CD4-positive, alpha-beta T cell treated with Interferon gamma for 1 hour (primary cell): Measurements from ENCODE around the gene P2RY2.
A peak's percentile ranks its signal among the peaks of the same experiment; 100 is the strongest.
"Not testable (repeated sequence)": the region's sequence is repeated elsewhere in the genome, so short reads cannot be mapped to it uniquely, and the experiment has no call there.

ENCODE experiments used
- DNase-seq: peaks from one replicate; pipeline ENCODE4 v3.0.0-alpha.2; 2020

P2RY2 gene

DNA sequence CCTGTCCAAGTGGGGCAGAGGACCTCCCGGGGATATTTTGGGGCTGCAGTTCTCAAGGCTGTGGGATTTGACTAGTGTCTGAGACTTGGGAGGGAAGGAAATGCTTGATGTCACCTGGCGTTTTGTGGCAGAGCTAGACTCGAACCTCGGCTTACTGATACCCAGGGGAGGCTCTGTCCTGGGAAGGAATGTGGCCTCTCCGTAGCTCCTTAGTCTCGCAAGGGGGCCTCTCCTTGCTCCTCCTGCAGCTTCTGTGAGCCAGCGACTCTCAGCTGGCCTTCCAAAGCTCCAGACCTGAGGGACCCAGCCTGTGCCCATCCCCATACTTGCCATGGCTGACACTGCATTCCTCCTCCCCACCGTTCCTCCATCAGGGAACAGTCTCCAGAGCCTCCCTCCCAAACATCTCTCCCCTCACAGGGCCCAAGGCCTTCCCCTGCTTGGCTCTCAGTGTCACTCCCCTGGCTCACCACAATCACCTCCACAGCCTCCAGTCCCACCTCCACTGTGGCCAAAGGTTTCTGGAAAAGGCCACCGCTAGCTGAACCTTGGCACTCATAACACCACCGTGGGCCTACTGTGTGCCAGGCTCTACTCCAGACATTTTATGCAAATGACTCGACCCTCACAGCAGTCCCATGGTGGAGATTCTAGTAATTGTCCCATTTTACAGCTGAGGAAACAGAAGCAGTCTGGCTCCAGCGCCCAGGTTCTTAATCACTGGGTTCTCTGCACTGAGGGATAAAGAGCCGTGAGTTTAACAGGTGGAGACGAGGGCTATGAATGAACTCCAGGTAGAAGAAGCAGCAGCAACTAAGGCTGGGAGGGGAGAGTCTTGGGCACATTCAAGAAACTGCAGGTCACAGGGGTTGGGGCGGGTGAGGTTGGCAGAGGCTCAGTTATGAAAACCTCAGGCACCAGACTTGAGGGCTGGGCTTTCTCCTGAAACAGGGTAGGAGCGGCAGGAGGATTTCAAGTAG lies 12.1 kb downstream of the P2RY2 start:
- no peak for DNase-seq

DNA sequence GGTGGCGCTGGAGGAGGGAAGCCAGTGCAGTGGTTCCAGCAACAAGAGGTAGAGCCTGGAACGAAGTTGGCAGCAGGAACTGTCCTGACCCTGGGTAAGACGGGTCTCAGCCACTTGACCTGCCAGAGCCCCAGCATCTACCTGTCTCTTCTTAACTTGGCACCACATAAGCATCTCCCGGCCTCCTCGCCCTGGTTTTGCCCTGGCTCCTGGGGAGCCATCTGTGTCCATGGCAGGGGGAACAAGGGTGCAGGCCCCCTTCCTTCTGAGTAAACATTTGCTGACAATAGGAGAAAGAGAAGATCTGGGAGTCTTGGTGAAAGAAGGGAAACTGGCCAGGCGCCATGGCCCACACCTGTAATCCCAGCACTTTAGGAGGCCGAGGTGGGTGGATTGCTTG lies 12.8 kb downstream of the P2RY2 start:
- DNase-seq = no peak

DNA sequence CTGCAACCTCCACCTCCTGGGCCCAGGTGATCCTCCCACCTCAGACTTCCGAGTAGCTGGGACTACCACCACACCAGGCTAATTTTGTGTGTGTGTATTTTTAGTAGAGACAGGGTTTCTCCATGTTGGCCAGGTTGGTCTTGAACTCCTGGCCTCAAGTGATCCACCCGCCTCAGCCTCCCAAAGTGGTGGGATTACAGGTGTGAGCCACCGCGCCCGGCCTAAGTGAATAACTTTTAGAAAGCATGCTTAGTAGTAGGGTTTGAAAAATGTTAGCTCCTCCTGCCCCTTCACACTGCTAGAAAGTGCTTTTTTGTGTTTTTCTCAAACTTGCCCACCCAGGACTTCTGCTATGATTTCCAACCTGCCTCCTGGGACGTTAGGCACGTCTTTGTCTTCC lies 14.4 kb downstream of the P2RY2 start:
- not testable (repeated sequence) for DNase-seq

DNA sequence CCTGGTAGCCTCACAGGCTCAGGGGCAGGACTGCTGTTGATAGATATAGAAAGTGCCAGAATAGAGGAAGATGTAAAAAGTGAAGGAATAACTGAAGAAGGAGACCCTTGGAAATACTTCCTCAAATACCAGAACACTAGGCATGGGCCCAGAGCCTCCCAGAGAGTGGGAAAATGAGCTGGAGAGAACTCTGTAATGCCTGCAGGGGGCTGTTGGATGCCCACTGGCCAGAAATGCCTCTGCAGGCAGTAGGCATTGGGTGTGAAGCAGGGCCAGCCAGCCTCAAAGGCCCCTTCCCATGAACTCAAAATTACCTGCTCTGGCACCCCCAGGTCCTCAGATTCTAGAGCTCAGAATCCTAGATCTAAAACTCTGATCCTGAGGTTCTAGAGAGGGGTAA lies 15.1 kb downstream of the P2RY2 start:
- DNase-seq = no peak

DNA sequence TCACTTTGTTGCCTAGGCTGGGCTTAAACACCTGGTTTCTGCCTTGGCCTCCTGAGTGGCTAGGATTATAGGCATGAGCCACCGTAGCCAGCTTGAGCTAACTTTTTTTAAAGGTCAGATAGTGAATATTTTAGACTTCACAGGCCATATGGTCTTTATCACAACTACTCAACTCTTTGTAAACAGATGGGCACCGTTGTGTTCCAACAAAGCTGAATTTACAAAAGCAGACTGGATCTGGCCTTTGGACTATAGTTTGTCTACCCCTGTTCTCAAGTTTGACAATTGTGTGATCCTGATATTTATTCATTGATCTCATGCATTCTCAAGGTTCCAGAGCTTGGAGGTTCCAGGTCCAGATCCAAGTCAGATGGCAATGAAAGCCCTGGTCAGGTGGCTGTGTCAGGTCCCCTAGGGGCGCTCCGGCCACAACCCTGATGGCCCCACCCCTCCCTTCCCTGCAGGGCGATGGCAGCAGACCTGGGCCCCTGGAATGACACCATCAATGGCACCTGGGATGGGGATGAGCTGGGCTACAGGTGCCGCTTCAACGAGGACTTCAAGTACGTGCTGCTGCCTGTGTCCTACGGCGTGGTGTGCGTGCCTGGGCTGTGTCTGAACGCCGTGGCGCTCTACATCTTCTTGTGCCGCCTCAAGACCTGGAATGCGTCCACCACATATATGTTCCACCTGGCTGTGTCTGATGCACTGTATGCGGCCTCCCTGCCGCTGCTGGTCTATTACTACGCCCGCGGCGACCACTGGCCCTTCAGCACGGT lies 15.8 kb downstream of the P2RY2 start:
- DNase-seq = no peak

DNA sequence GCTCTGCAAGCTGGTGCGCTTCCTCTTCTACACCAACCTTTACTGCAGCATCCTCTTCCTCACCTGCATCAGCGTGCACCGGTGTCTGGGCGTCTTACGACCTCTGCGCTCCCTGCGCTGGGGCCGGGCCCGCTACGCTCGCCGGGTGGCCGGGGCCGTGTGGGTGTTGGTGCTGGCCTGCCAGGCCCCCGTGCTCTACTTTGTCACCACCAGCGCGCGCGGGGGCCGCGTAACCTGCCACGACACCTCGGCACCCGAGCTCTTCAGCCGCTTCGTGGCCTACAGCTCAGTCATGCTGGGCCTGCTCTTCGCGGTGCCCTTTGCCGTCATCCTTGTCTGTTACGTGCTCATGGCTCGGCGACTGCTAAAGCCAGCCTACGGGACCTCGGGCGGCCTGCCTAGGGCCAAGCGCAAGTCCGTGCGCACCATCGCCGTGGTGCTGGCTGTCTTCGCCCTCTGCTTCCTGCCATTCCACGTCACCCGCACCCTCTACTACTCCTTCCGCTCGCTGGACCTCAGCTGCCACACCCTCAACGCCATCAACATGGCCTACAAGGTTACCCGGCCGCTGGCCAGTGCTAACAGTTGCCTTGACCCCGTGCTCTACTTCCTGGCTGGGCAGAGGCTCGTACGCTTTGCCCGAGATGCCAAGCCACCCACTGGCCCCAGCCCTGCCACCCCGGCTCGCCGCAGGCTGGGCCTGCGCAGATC lies 16.5 kb downstream of the P2RY2 start:
- DNase-seq = no peak

DNA sequence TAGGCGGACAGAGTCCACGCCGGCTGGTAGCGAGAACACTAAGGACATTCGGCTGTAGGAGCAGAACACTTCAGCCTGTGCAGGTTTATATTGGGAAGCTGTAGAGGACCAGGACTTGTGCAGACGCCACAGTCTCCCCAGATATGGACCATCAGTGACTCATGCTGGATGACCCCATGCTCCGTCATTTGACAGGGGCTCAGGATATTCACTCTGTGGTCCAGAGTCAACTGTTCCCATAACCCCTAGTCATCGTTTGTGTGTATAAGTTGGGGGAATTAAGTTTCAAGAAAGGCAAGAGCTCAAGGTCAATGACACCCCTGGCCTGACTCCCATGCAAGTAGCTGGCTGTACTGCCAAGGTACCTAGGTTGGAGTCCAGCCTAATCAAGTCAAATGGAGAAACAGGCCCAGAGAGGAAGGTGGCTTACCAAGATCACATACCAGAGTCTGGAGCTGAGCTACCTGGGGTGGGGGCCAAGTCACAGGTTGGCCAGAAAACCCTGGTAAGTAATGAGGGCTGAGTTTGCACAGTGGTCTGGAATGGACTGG lies 17.2 kb downstream of the P2RY2 start:
- no peak for DNase-seq

DNA sequence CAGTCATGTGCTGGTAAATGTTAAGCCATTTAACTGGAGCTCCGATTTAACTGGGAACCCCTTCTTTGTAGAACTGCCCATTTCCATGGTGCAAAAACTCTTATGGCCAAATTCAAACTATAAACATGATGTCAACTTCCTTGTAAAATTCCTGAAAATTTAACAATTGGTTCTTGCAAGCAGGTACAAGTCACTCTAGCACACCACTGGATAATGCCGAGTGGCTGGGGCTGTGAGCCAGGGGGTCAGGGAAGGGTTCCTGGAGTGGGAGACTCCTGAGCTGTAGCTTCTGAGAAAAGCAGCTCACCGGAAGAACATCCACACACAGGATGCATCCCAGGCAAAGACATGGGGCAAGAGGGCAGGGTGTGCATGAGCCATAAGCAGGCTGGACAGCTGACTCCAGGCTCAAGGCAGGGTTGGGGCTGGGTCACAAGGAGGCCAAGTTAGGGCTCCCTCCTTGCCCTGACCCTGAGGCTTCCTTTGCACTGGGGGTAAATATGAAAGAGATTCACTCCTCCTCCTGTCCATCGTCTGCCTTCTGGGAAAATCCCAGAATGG lies 18.2 kb downstream of the P2RY2 start:
- no peak for DNase-seq

DNA sequence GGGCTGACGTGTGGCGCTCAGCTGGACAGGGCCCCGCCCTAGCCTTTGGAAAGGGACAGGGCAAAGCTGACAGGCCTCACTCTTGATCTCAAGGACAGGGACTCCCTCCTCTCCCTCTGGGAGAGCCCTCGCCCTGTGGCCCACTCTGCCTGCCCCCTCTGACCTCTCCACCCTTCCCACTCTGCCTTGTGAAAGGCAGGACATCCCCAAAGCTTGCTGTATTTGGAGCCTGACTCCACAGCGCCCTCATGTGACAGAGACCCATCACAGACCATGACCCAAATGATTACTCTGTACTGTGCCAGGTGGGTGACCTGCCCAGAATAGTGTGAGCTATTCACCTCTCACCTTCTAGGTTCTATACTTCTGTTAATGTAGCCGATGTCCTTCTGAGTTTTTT lies 18.8 kb downstream of the P2RY2 start:
- DNase-seq = peak; percentile 42

DNA sequence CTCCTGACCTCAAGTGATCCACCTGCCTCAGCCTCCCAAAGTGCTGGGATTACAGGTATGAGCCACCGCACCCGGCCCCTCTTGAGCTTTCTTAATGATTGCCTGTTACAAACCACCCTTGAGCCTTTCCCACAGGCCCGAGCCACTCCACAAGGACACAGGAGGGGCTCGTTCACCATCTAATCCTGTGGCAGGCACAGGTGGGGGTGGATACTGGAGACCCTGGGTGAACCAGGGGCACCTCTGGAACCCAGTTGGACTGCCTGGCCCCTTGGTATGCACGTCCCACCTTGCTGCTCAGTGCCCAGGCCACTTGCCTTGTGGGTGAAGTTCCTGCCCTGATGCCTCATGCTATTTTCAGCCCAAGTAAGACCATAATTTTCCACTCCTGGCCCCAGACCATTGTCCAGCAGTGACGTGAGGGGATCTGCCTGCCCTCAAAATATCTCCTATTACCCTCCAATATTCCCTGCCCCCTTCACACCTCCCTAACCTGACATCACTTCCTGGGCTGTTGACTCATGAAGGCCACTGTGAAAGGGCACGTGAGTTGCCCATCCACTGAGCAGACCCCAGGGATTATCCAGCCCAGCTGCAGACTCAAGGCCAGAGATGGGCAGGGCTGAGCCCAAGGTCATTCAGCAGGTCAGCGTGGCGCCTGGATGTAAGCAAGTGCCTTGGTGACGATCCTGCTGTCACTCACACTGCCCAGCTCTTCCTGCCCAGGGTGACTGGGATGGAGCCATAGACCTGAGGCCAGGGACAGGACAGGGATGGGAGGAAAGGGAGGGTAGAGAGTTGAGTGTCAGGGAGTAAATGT lies 19.6 kb downstream of the P2RY2 start:
- no peak for DNase-seq

DNA sequence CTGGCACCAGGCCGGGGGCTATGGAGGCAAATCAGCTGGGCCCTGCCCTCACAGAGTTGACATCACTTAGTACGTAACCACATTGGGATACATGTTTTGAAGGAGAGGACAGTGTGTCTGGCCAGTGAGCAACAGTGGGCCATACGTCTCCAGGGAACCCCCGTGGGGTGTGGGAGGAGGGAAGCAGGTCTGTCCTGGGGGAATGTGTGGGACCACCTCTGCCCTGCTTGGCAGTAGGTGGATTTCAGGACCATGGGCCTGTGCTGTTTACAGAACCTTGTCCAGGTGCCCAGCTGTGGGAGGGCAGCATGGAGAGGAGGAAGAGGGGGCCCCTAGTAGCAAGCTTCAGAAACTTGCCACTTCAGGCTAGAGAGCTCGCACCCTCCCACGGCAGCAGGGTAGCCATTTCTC lies 21.0 kb downstream of the P2RY2 start:
- DNase-seq = no peak

DNA sequence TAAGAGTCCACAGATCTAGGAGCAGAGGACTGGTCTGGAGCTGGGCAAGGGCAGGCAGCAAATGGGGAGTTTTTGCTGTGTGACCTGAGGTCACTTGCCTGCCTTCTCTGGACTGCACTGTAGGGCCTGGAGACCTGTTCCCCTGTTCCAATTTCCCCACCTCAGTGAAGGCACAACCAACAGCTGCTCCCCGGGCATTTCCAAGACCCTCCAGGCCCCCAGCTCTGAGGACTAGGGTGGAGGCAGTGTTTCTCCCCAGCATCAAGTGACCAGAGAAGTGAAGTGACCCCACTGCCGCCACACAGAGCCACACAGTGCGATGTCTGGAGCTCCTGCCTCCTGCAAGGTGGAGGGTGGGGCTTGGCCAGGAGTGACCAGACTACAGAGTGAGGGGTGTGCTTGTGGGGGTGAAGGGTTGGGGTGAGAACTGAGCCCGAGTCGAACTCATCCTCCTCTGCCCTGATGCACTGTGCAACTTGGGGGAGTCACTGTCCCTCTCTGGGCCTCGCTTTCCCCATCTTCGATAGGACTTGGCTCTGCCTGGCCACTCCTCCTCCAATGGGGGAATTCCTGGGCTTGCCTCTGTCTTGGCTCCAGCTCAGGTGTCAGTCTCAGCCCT lies 21.6 kb downstream of the P2RY2 start:
- no peak for DNase-seq

DNA sequence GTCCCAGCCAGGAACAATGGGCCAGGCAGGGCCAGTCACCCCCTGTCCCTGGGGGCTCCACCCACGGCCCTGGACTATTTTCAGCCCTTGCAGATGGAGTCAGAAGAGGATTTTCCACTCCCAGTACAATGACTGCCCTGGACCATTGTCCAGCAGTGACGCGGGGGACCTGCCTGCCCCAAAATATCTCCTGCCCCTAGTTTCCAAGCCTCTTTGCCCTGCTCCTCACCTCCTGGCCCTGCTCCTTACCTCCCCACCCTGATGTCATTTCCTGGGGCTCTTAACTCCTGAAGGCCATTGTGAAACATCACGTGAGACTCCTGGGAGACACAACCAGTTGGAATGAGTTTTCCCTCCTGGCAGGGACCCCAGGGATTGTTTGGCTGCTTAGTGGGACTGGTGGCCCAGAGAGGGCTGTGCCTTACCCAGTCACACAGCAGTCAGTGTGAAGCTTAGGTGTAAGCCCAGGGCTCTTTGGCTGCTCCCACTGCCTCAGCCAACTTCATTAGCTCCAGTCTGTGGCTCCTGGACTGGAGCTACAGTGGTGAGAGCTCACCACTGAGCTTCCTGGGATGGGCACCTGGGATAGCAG lies 22.2 kb downstream of the P2RY2 start:
- DNase-seq = no peak

DNA sequence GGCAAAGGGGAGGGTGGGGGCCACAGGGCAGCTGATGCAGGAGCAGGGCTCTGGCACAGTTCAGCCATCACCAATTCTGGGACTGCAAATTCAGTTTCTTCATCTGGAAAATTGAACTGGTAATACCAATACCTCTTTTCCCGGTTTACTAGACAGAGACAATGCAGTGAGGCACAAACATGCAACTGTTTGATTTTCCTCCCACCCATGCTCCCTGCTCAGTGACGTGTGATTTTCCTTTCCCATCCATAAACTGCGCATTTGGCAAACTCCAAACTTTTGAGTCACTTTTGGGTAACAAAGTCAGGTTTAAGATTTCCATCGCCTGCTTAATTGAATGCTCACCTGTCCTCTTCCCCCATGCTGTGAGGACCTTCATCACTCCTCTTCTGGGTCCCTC lies 23.2 kb downstream of the P2RY2 start:
- DNase-seq = no peak

DNA sequence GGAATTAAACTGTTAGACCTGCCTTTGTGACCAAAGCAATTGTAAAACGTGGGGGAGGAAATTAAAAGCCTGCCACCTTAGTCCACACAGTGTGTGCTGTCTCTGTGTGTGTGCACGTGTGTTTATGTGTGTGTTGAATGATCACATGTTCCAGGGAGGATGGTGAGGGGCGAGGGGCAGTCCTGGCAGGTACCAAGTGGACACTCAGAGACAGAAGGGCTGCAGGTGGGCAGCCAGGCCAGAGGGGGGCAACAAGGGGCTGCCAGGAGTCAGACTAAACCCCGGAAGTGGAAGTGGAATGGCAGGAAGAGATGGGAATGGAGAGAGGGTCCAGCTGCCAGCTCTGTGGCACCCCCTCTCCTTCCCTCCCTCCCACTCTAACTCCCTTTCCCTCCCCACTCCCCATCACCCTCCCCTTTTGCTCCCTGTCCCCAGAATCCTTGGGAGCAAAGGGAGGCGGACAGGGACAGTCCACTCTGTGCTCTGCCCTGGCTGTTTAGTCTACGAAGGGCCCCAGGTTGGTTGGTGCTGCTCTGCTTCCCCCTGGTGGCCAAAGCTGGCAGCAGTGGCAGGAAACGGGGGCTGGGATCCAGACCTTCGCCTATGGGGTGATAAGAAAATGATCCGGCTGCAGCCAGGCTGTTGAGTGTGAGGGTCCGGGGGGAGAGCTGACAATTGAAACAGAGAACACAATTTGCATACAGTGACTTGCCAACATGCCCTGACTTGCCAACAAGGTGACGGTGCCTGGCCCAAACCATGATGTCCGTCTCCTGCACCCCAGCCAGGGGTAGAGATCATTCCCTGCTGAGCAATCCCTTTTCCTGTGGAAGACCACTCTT lies 24.4 kb downstream of the P2RY2 start:
- DNase-seq = peak; percentile 44

DNA sequence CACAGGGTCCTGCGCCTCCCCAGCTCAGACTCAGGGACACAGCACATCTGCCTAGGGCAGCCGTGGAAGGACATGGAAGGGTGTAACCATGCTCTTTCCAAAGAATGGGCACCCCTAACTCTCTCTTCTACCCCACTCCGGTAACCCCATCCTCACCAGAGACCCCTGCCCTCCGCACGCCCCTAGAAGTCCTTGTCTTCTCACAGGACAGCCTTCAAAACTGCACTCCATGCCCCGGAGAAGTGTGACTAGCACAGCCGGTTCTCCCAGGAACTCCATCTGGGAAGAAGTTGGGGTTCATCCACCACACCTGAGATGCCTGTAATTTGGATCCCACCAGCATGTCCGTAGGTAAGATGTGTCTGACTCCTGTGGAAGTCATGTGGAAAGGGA lies 25.0 kb downstream of the P2RY2 start:
- no peak for DNase-seq

DNA sequence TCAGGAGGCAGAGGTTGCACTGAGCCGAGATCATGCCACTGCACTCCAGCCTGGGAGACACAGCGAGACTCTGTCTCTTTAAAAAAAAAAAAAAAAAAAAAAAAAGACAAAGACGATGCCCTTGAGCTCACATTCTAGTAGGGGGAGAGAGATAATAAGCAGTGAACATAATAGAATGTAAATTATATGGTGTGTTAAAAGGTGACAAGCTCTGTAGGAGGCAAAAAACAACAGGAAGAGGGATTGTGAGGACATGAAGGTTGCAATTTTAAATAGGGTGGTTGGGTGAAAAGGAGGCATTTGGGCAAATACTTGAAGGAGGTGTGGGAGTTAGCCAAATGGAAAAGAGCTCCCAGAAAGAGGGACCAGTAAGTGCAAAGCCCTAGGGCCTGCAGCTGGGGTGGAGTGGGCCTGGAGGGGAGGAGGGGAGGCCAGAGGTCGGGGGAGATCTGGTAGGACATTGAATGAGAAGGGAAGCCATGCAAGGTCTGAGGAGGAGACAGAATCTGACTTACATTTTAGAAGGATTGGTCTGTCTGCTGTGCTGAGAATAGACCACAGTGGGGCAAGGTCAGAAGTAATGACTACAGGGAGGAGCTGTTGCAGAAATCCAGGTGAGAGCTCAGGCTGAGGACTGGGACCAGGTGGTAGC lies 26.6 kb downstream of the P2RY2 start:
- no peak for DNase-seq

DNA sequence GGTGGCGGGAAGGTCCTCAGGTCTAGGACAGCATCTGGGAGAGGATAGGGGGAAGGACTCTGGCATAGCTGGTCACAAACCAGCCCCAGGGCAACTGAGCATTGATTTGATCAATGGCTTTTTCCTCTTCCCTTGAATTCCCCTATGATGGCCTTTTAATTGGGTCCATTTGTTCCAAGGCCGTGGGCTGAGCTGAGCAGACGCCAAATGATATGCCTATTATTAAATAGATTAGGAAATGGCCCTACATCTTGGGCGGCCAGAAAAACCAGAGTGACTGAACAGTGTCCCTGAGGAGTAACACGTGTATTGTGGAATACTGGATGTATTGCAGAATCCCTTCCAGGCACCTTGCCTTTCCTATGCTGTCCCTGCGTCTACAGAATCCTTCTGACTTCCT lies 27.4 kb downstream of the P2RY2 start:
- no peak for DNase-seq

DNA sequence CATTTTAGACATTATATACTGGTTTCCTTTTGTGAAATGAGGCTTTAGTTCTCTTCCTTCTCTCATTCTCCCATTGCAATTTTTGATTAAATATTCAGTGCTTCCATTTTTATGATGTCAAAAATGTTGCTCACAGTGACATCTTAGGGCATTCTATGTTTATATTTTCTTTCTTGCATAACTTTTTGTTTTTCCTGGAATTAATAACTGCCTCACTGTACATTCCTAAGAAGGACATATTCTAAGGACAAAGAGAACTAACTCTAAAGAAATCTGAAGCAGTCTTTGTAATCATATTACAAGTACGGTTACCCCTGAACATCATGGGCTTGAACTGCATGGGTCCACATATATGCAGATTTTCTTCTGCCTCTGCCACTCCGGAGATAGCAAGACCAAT lies 28.2 kb downstream of the P2RY2 start:
- no peak for DNase-seq
